ENCODE results near the gene STUB1. TPM values are rescaled to one million over a fixed set of nuclear protein-coding genes. Genes with fewer than 3 reads are reported as not detected.
"Not testable (repeated sequence)": the region's sequence is repeated elsewhere in the genome, so short reads cannot be mapped to it uniquely, and the experiment has no call there.

The STUB1 gene
- total RNA-seq, 3 donors from 2014 or later: 127 to 184 (median 175) TPM

DNA sequence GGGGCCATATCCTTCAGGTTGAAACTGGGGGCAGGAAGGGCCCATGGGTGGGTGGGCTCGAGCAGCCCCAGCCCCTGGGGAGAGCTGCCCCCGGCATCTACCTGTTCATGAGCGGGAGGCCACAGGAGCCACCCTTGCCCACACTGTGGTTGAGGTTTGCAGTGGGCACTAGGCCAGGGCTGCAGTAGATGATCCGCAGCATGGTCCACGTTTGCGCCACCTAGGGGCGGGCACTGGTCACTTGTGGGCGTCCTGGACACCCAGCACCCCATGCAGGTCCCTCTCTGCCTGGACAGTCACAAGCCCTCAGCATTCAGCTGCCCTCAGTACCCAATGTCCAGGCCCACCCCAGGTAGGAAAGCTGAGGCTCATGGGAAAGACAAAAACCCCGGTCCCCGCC, 5.8 kb downstream of the STUB1 start:
- DNase-seq (ENCODE audit: low spot score in 2 of 2): no peak
- Histone ChIP-seq H3K4me3 (no peak overlapping the region), H3K27ac (no peak overlapping the region), H3K27me3 (no peaks in the 10 kb centered on the region), H3K4me1 (peaks cover 25 to 45% of the 10 kb centered on the region in 2 donors), H3K36me3 (no peaks in the 10 kb centered on the region), H3K9me3 (no peaks in the 10 kb centered on the region)
- no peak for TF ChIP-seq POLR2A (IDR thresholded peaks at IDR 0.05)
- TF ChIP-seq, protein P1, sequence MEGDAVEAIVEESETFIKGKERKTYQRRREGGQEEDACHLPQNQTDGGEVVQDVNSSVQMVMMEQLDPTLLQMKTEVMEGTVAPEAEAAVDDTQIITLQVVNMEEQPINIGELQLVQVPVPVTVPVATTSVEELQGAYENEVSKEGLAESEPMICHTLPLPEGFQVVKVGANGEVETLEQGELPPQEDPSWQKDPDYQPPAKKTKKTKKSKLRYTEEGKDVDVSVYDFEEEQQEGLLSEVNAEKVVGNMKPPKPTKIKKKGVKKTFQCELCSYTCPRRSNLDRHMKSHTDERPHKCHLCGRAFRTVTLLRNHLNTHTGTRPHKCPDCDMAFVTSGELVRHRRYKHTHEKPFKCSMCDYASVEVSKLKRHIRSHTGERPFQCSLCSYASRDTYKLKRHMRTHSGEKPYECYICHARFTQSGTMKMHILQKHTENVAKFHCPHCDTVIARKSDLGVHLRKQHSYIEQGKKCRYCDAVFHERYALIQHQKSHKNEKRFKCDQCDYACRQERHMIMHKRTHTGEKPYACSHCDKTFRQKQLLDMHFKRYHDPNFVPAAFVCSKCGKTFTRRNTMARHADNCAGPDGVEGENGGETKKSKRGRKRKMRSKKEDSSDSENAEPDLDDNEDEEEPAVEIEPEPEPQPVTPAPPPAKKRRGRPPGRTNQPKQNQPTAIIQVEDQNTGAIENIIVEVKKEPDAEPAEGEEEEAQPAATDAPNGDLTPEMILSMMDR (IDR thresholded peaks at IDR 0.05): peak in 1 of 3 donors; percentile 8
- intact Hi-C loops (cut with DNase I; ENCODE audit: low total_unique reads): no loop called here

- intact Hi-C loops (cut with DNase I; ENCODE audit: low total_unique reads): no loop called here
Observed at GRCh38 chr16:686459-687260, 6.5 kb downstream of the STUB1 start.

DNA sequence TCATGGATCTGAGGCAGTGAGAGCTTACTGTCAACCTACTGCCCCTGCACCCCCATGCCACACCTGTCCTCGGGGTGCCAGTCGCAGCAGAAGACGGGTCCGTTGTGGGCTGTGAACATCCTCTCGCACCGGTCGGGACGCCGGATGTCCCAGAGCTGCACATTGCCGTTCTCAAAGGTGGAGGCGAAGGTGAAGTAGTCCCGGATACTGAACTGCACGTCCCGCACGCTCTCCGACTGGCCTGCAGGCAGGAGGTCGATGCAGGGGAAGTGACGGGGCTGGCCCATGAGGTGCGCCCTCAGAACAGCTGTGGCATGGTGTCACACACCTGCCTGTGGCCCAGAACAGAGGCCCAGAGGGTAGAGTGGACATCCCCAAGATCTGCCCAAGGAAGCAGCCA, 7.3 kb downstream of the STUB1 start:
- Histone ChIP-seq H3K27ac (no peak overlapping the region), H3K36me3 (no peaks in the 10 kb centered on the region), H3K4me1 (peaks cover 17 to 36% of the 10 kb centered on the region in 2 donors), H3K27me3 (no peaks in the 10 kb centered on the region), H3K4me3 (no peak overlapping the region), H3K9me3 (no peaks in the 10 kb centered on the region)
- intact Hi-C loops (cut with DNase I; ENCODE audit: low total_unique reads): no loop called here
- TF ChIP-seq, protein P1 (IDR thresholded peaks at IDR 0.05): no peak
- no peak for TF ChIP-seq POLR2A (IDR thresholded peaks at IDR 0.05)
- no peak for TF ChIP-seq POLR2AphosphoS5 (IDR thresholded peaks at IDR 0.05)
- no peak for DNase-seq (ENCODE audit: low spot score in 2 of 2)

More at GRCh38 chr16:686459-687260, 6.5 kb downstream of the STUB1 start:
- H3K36me3 ChIP-seq: no peaks in the 10 kb centered on the region
- no peak overlapping the region for H3K4me3 ChIP-seq
- H3K4me1 ChIP-seq: peaks cover 19 to 40% of the 10 kb centered on the region in 2 donors
- no peaks in the 10 kb centered on the region for H3K27me3 ChIP-seq
- DNase-seq (ENCODE audit: low spot score in 2 of 2): no peak
- no peaks in the 10 kb centered on the region for H3K9me3 ChIP-seq
- TF ChIP-seq, protein P1 (IDR thresholded peaks at IDR 0.05): no peak
- TF ChIP-seq POLR2AphosphoS5 (IDR thresholded peaks at IDR 0.05) (no peak), POLR2A (IDR thresholded peaks at IDR 0.05) (no peak)
- H3K27ac ChIP-seq: no peak overlapping the region

DNA sequence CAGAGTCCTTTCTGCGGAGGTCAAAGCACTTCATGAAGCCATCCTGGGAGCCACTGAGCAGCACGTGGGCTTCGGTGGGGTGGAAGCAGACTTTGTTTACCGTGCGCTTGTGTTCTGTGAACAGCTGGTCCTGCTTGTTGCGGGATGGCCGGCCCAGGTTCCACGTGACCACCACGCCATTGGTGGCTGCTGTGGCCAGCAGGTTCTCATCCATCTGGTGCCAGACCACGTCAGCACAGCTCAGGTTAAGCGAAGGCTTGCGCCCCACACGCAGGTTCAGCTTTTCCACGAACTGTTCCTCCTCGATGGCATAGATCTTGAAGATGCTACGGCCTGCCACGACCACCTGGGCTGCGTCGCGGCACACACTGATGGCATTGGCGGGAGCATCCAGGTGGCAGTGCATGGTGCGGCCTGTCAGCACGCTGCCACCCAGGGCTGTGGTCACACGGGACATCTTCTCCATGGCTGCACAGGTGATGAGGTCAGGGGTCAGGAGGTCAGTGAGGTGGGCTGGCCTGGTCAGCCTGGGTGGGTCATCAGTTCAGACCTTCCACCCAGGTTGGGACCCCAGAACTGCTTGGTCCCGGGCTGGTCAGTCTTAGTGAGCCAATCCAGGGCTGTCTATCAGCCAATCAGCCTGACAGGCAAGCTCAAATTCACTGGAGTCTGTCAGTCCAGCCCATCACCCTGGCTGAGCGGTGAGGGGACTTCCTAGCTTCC, 9.1 kb downstream of the STUB1 start:
- Histone ChIP-seq H3K4me3 (peak overlapping the region; percentile 85 to 98 (median 92)), H3K9me3 (no peaks in the 10 kb centered on the region), H3K27me3 (peaks cover 8 to 18% of the 10 kb centered on the region in 2 donors), H3K36me3 (no peaks in the 10 kb centered on the region), H3K4me1 (peaks cover 24 to 34% of the 10 kb centered on the region in 2 donors), H3K27ac (peak overlapping the region; percentile 88 to 91)
- intact Hi-C loops (cut with DNase I; ENCODE audit: low total_unique reads): no loop called here
- DNase-seq (ENCODE audit: low spot score in 2 of 2): no peak
- TF ChIP-seq POLR2AphosphoS5 (IDR thresholded peaks at IDR 0.05): no peak
- no peak for TF ChIP-seq POLR2A (IDR thresholded peaks at IDR 0.05)
- TF ChIP-seq, protein P1 (IDR thresholded peaks at IDR 0.05): no peak

DNA sequence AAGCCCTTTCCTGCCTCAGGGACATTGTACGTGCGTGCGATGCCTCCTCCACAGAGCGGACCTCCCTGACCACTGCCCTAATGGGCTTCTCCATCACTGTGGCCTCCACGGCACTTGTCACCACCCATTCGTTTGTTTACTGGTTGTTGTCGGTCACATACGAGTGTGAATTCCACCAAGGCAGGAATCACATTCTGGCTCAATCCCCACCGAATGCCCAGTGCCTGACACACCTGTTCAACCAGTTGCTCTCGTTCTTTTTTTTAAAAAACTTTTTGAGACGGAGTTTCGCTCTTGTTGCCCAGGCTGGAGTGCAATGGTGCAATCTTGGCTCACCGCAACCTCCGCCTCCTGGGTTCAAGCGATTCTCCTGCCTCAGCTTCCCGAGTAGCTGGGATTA, 11.0 kb downstream of the STUB1 start:
- intact Hi-C loops (cut with DNase I; ENCODE audit: low total_unique reads); H3K9me3 ChIP-seq; H3K36me3 ChIP-seq; H3K4me3 ChIP-seq: not testable (repeated sequence)
- Histone ChIP-seq H3K27ac (peak overlapping the region; percentile 88 to 91), H3K27me3 (peaks cover 15 to 34% of the 10 kb centered on the region in 2 donors), H3K4me1 (peaks cover 24 to 29% of the 10 kb centered on the region in 2 donors)
- peak in 1 of 2 donors; percentile 60 for DNase-seq (ENCODE audit: low spot score in 2 of 2)
